ENCODE results near the gene PIP5K1B.

Gene PIP5K1B

DNA sequence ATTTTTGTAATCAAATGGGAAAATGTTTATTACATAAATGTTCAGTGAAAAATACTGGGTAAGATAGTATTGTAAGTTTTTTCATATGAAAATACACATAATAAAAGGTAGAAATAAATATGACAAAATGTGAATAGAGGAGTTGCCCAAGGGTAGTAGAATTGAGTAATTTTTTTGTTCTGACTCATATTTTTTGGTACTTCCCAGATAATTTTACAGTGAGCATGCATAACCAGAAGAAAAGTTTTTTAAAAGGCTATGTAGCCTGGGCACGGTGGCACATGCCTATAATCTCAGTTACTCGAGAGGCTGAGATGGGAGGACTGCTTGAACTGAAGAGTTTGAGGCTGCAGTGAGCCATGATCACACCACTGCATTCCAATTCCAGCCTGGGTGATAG lies 116.9 kb downstream of the PIP5K1B start:
- DNase-seq: no peak

DNA sequence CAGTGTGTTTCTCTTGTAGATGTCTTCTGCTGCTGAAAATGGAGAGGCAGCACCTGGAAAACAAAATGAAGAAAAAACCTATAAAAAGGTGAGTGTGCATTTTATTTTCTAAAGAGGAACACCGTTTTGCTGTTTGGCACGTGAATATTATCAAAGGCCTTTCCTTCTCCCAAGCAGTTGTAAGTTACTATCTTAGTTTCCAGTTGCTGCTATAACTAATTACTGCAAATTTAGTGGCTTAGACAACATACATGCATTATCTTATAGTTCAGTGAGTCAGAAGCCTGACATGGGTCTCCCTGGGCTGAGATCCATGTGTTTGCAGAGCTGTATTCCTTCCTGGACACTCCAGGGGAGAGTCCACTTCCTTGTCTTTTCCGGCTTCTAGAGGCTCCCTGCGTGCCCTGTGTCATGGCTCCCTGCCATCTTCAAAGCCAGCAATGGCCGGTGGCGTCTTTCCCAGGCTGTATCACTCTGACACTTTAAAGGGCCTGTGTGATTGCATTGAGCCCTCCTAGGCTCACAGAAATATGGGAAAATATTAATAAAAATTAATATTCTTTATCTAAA lies 117.6 kb downstream of the PIP5K1B start:
- no peak for DNase-seq

DNA sequence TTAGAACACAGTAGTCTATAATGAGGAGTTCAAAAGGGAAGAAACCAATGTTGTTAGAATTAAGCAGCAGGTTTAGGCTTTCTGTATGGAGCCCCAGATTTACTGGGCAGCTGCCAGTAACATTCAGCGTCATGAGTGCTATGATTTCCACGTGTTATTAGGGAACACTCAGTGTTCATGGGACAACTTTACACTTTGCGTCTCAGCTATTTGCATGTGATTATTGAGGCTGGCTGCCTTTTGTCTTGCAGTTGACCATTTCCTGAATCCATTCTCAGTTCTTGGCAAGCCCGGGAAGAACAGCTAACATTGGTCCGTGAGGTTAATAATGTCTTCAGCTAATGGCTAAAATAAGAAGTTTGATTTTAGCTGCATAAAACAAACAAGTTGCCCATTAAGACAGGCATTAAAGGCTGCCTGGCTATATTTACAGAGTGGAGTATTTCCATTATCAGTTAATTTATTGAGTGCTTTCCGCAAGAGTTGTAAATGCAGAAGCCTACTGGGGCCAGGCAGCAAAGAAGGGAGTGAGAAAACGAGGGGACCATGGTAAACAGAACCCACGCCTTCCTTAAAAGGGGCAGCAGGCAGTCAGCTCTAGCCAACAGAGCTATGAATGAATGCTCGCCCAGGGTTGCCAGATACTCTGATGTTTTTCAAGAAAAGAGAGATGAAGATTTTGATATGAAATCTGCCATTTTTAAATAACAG lies 120.9 kb downstream of the PIP5K1B start:
- DNase-seq: no peak

DNA sequence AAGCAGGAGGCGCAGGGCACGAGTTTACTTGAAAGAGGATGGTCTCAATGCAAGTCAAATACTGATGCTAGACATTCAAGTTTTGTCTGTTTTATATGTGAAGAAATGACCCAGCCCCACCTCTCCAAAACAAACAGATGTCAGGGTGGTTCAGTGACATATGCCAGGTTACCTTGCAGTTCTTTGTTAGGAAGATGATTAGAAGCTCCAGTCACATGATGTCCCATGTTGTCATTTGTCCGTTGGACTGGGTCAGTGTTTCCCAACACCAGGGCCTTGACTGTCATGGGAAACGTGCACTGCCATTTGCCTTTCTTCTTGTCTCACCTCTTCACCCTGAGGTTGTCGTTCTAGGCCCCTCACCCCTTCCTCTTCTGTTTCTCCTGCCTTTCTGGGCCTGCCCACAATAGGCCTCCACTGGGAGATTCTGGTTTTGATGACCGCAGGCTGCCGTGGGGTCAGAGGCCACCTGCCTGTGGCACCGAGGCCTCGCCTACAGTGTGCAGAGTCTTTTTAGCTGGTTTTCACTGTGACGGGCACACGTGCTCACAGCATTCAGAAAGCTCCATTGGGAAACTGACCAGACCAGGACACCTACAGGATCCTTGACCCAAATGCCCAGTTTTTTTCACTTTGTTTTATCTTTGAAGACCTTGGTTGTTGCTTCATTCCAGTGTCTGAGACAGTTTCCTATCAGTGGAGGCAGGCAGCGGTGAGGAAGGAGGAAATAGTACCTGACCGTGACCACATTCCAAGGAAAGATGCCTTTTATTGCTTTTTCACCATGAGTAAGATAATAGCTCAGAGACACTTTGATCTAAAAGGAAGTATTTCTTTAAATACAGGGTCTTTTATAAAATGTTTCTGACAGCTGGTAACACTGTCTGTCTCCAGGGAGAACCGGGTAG lies 123.1 kb downstream of the PIP5K1B start:
- no peak for DNase-seq

DNA sequence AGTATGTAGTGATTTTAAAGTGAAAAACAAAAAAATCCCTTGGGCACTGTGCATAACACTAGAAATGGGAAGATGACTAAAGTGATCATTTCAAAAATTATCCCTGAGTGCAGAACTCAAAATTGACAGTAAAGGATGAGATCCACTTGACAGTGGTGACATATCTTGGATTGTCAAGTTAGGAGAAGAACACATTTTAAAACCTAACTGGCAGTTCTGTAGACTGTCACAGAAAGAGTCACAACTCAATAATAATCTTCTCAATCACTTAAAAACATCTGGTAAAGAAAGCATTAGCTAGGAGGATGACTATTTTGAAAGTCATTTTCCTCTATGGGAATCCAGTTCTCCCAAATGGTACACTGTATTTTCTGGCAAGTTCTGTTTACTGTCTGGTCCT lies 127.1 kb downstream of the PIP5K1B start:
- no peak for DNase-seq

- no peak for DNase-seq
Measured at GRCh38 chr9:68832861-68833518, 128.0 kb downstream of the PIP5K1B start.

DNA sequence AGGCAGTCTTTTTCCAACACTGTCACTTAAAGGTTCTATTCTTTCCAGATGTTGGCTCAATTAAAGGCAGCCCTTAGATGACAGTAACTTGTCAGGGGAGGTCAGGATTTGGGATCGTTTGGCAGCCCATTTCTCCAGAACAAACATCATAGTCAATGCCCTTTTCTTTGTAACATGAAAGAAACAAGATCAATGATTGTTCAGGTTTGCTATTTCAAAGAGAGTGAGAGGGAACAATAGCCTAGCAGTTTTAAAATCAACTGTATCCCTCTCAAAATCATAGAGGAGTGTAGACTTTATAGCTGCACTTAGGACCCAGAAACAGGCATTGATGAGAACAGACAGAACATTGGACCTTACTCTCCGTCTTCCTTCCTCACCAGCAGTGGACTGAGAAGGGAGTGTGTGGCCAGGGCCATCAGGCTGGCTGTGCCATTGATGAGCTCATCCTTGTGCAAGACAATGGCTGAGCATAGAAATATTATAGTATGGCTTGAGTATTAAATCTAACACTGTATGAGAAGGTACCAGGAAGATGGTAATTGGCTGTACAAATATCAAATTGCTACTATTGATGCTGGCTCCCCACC lies 130.0 kb downstream of the PIP5K1B start:
- DNase-seq: no peak

- no peak for DNase-seq
Measured at GRCh38 chr9:68836788-68837187, 131.7 kb downstream of the PIP5K1B start.

GRCh38 chr9:68838245-68838644 lies 133.2 kb downstream of the PIP5K1B start:
- DNase-seq: no peak

DNA sequence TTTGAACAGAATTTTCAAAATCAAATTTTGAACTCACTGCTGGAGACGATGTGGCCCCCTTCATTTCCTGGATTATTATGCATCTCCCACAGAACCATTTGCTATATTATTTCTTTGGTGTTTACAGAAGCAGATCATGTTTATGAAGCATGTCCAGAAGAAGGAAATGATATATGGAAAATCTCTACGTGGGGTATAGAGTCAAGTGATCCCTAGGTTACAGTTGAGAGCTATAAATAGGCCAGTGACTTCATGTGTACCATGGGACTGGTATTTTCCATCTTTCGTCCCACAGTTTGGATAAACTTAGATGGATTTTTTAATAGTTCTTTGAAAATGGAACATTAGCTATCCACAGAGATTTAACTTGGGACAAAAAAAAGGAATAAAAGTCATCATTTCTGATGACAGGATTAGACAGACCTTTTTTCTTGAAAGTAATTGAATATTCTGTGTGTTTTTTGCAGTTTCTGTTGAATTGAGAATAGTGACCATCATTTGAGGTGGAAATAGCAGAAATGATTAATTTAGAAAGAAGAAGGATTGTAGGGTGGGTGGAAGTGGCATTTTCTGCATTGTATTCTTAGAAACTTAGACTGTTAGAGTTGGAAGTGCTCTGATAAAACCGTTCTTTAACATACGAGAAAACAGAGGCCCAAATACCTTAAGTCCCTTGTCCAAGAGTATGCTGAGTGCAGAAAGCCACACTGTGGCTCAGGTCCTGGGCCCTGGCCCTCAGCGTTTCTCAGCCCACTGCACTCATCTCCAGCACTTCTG lies 136.4 kb downstream of the PIP5K1B start:
- DNase-seq: no peak

- DNase-seq: no peak
Measured at GRCh38 chr9:68842568-68842967, 137.5 kb downstream of the PIP5K1B start.

DNA sequence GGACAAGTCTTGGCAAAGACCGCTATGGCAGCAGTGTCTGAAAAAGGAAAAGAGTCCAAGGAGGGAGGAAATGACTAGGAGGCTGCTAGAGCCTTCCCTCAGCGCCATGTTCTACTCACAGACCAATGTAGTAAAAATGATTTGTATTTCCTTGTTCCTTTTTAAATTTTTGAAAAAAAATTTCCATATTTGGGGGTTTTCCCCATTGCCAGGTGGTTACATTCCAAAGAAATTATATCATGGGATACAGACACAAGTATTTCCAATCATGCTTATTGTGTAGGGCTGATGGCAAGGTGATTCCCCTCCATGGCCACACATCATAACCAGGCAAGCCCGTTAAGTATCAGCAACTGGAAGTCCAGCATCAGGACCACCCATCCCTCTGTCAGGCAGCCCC lies 138.2 kb downstream of the PIP5K1B start:
- no peak for DNase-seq

GRCh38 chr9:68844157-68844556 lies 139.1 kb downstream of the PIP5K1B start:
- DNase-seq: no peak

GRCh38 chr9:68844631-68845612 lies 139.9 kb downstream of the PIP5K1B start:
- peak; percentile 7 for DNase-seq

GRCh38 chr9:68847765-68848164 lies 142.7 kb downstream of the PIP5K1B start:
- DNase-seq: no peak

- DNase-seq: no peak
Measured at GRCh38 chr9:68851657-68852056, 146.6 kb downstream of the PIP5K1B start.

DNA sequence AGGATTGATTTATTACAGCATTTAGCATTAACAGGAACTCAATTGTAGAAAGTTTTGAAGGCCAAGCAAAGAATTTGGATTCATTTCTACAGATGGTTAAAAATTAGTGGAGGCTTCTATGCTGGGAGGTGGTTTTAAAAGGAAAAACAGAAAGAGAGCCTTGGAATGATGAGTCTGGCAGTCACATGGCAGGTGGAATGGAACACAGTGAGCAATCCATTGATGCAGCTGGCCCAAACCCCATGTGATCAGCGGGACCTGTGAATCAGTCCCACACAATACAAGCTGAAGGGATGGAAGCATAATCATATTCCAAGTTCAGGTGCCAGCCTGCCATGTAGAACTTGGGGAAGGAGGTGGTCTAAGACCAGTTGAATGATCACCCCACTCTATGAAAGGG lies 147.9 kb downstream of the PIP5K1B start:
- DNase-seq: no peak

DNA sequence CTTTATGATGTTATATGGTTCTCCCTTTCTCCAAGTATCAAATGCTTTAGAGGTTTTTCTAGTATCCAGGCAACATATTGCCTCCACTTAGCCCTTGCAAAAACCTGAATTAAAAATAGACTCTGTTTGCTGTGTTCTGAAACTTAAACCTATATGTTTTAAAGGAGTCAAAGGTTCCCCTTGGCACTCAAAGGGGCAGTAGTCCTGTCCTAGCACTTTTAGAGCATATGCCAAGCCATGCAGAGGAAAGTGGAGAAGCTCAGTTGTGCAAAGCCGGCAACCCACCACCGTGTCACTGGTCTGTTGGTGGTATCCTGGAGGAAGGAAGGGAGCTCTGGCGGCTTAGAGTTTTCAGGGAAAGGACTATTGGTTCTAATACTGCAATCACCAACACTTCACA lies 154.3 kb downstream of the PIP5K1B start:
- no peak for DNase-seq

GRCh38 chr9:68860419-68860818 lies 155.4 kb downstream of the PIP5K1B start:
- no peak for DNase-seq

- DNase-seq: no peak
Measured at GRCh38 chr9:68861436-68861835, 156.4 kb downstream of the PIP5K1B start.

DNA sequence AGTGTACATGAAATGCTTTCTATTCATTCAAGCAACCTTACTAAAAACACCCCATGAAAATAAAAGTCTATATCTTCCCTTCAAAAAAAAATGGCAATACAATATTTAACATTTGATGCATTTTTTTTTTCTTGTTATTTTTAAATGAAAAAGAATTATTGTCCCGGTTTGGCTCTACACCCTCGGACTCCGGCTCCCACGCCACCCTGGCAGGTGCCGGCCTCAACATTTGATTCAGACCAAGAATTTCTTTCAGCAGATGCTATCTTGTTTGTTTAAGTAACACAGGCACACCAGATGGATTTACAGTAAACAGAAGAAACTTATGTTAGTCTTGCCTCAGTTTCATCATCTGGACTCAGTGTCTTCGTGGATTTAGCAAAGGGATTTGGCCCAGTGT lies 162.0 kb downstream of the PIP5K1B start:
- DNase-seq: no peak
